ENCODE results near the gene MSTO1.
A peak's percentile ranks its signal among the peaks of the same experiment; 100 is the strongest.
"Not testable (repeated sequence)": the region's sequence is repeated elsewhere in the genome, so short reads cannot be mapped to it uniquely, and the experiment has no call there.

Gene MSTO1

DNA sequence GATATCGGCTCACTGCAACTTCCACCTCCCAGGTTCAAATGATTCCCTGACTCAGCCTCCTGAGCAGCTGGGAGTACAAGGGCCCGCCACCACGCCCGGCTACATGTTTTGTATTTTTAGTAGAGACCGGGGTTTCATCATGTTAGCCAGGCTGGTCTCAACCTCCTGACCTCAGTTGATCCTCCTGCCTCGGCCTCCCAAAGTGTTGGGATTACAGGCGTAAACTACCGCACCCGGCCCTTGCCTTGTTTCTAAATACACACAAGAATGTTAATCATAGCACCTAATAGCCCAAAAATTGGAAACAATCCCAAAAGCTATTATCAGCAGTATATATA, 1.2 kb upstream of the MSTO1 start:
- H3K4me3 ChIP-seq (ENCODE audit: low read depth, low read length), result no peak overlapping the region
- no peak for DNase-seq (ENCODE audit: low read depth)

DNA sequence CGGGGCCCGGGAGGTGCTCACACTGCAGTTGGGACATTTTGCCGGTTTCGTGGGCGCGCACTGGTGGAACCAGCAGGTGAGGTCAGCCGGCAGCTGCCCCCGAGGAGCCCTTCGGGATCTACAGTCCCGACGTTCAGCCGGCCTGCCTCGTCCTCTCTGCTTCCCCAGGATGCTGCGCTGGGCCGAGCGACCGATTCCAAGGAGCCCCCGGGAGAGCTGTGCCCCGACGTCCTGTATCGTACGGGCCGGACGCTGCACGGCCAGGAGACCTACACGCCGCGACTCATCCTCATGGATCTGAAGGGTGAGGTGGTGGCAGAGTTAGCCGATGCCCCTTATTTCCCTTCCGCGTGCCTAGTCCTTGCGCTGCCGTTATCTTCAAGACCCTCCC, 234 bp downstream of the MSTO1 start:
- H3K4me3 ChIP-seq (ENCODE audit: low read depth, low read length), result peak overlapping the region; percentile 62
- DNase-seq (ENCODE audit: low read depth), result not testable (repeated sequence)

DNA sequence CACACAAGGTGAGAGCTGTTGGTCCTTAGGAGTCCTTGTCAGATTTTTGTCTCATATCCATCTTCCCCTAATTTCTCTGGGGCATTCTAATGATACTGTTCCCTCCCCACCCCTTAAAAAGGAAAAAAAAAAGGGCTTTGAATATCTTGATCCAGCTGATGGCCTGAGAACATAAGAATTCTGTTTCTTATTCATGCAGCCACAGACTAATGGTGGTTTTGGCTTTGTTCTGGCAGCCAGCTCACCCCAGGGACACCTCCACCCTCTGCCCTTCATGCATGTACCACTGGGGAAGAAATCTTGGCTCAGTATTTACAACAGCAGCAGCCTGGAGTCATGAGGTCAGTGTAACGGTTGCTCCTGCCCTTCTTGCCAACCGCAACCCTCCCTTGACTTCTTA, 3.2 kb downstream of the MSTO1 start:
- DNase-seq (ENCODE audit: low read depth); H3K4me3 ChIP-seq (ENCODE audit: low read depth, low read length): not testable (repeated sequence)

DNA sequence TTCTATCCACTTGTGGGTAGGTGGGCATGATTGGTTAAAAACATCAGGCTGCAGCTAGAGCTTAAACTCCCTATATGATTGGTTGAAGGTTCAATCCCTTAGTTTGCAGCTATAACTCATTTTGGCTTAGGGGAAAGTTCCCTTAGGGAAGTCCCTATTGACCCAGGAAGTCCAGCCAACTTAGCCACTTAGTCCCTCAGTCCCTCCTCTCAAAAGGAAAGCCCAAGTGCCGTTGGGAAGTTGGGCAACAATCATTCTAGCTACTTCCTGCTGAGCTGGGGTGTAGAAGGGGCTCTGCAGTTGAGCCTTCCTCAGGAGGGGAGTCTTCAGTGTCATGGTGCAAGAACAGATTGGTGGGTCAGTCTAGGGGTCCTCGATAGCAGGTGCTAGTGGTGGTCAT, 12.2 kb downstream of the MSTO1 start:
- no peak overlapping the region for H3K4me3 ChIP-seq (ENCODE audit: low read depth, low read length)
- no peak for DNase-seq (ENCODE audit: low read depth)

DNA sequence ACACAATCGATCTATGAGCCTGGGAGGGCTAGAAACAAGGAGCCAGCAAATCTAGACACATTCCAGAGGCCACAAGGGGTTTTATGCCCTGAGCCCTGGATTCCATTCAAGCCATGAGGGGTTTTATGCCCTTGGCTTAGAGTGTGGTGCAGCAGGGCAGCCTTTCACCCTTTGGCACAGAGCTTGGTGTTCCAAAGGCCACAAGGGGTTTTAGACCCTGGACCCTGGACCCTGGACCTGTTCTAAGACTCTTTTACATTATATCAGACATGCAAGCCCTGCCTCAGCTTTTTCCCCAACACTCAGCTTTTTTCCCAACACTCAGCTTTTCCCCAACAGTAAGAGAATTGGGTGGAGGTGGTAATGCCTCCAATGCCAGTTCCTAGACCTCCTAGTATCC, 13.3 kb downstream of the MSTO1 start:
- DNase-seq (ENCODE audit: low read depth), result no peak
- H3K4me3 ChIP-seq (ENCODE audit: low read depth, low read length), result no peak overlapping the region

DNA sequence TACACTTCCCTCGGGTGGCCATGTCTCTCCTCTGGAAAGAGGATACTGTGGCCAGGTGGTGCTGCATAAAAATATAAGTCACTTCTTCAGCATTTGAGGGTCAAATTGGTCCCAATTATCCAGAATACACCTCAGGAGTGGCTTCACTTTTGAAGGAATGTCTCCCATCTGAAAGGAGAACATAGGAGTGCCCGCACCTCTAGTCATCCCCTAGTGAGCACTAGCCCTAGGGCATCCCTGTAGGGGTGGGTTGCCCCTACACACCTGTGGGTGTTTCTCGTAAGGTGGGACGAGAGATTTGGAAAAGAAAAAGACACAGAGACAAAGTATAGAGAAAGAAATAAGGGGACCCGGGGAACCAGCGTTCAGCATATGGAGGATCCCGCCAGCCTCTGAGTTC, 16.4 kb downstream of the MSTO1 start:
- not testable (repeated sequence) for DNase-seq (ENCODE audit: low read depth); H3K4me3 ChIP-seq (ENCODE audit: low read depth, low read length)

DNA sequence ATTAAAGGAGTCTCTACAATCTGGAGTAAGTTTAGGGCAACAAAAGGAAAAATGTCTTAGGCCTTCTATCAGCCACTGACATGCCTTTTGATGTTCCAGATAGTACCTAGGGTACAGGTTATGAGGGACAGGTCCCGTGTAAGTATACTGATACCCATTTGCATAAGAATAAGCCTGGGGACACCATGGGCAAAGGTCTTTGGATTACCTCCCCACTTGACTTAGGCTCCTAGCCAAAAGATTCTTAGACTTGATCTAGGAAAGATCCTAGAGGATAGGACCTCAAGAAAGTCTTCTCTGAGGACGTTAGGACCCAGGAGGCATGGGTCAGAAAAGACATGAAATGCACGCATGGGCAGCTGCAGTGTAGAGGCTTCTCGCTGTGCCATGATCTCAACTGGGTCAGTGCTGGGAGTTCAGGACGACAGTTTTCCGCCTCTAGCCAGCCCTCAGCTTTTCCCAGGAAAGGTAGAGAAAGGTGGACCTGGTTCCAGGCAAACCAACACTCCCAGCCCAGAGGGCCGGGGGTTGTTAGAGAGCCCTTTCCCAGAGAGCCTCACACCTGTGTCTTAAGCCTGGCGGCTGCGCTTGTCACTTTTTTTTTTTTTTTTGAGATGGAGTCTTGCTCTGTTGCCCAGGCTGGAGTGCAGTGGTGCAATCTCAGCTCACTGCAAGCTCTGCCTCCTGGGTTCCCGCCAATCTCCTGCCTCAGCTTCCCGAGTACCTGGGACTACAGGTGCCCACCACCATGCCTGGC, 26.6 kb downstream of the MSTO1 start:
- no peak overlapping the region for H3K4me3 ChIP-seq (ENCODE audit: low read depth, low read length)
- DNase-seq (ENCODE audit: low read depth), result no peak

DNA sequence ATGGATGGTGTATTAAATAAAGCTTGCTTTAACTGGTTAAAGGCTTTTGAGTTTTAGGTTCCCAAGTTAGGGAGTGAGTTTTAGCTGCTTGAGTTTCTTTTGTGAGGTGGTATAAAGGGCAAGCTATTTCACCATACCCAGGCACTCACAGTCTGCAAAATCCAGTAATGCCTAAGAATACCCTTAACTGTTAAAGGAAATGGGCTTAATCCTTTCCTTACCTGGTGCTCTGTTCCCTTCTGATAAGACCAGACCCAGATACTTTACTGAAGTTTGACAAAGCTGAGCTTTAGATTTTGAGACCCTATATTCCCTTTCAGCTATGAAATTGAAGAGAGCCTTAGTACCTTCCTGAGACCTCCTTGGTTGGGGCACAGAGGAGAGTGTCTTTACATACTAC, 30.3 kb downstream of the MSTO1 start:
- DNase-seq (ENCODE audit: low read depth), result no peak
- H3K4me3 ChIP-seq (ENCODE audit: low read depth, low read length), result no peak overlapping the region

DNA sequence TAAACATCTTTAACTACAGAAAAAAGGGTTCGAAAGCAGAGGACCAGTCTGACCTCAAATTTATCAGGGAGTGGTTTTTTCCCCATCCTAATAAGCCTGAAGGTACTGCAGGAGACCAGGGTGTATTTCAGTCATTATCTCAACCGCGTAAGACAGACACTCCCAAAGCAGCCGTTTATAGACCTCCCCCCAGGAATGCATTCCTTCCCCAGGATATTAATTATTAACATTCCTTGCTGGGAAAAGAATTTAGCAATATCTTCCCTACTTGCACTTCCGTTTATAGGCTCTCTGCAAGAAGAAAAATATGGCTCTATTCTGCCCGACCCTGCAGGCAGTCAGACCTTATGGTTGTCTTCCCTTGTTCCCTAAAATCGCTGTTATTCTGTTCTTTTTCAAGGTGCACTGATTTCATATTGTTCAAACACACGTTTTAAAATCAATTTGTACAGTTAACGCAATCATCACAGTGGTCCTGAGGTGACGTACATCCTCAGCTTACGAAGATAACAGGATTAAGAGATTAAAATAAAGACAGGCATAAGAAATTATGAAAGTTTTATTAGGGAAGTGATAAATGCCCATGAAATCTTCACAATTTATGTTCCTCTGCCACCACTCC, 32.7 kb downstream of the MSTO1 start:
- not testable (repeated sequence) for DNase-seq (ENCODE audit: low read depth); H3K4me3 ChIP-seq (ENCODE audit: low read depth, low read length)

DNA sequence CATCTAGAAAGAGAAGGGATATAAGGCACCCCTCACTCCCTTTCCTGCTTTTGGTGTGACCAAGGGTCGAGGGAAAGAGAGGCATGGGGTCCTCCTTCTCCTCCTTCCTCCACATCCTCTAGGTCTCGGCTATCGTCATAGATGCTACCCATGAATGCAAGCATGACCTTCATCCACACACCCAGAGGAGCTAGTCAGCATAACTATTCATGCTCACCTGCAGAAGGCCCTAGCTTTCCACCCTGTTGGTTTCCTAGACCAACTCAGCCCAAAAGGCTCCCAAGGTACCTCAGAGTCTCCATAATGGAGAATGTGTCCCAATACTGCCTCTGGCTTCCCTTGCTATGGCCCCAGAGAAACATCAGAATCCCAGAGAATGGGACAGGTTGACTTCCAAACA, 33.2 kb downstream of the MSTO1 start:
- no peak for DNase-seq (ENCODE audit: low read depth)
- H3K4me3 ChIP-seq (ENCODE audit: low read depth, low read length), result no peak overlapping the region

DNA sequence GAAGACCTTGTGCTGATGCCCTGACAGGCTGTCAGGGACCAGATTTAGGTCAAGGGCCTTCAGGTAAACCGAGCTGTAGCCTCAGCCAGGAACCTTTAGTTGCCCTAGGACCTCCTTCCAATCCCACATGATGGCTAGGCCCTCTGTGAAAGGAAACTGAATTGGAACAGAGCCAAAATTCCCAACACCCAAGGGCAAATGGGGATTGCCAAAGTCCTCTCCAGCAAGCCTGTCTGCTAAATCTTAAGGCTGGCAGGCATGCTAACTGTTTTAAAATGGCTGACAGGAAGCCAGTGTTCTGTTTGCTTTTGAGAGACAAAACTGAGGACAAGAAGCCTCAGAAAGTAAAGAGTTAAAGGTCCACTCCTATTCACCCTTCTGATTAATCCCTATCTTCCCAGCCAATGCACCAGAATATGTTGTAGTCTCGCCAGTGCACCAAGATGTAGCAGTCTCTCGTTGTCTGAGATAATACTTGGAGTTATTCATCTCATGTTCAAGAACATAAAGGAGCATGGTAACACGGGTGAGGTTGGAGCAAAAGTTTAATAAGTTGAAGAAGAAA, 35.1 kb downstream of the MSTO1 start:
- H3K4me3 ChIP-seq (ENCODE audit: low read depth, low read length), result no peak overlapping the region
- DNase-seq (ENCODE audit: low read depth), result no peak

DNA sequence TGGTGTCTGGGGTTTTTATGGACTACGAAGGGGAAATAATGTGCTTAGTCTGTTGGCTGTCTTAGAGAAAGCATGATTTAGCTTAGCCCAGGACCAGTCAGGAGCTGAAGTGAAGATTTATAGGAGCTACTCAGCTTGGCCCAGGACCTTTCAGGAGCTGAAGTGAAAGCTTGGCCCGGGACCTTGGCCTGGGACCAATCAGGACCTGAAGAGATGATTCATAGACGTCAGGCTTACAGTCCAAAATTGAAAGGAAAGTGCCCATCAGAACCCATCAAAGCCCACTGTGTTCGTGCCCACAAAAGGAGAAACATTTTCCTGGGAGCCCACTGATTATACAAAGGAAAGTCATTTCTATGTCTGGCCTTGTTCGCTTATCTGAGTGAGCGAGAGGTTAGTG, 35.6 kb downstream of the MSTO1 start:
- no peak overlapping the region for H3K4me3 ChIP-seq (ENCODE audit: low read depth, low read length)
- DNase-seq (ENCODE audit: low read depth), result no peak

DNA sequence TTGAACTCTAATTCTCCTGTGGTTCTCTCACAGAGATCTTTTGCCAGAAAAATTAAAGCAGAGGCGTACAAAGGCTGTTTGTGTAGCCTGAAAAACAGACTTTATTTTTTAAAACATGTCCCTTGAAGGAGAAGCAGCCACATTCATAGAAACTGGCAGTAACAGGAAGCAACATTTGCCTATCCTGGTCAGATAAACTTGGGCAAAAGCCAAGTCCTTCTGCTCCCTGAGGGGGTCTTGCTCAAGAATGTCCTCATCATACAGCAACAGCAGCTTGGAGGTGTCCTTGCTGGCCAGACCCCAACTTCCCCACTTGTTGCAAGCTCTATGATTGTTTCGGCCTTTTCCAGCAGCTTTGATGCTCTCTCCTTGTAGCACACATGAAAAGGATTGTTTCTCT, 36.3 kb downstream of the MSTO1 start:
- no peak overlapping the region for H3K4me3 ChIP-seq (ENCODE audit: low read depth, low read length)
- DNase-seq (ENCODE audit: low read depth), result peak; percentile 43

DNA sequence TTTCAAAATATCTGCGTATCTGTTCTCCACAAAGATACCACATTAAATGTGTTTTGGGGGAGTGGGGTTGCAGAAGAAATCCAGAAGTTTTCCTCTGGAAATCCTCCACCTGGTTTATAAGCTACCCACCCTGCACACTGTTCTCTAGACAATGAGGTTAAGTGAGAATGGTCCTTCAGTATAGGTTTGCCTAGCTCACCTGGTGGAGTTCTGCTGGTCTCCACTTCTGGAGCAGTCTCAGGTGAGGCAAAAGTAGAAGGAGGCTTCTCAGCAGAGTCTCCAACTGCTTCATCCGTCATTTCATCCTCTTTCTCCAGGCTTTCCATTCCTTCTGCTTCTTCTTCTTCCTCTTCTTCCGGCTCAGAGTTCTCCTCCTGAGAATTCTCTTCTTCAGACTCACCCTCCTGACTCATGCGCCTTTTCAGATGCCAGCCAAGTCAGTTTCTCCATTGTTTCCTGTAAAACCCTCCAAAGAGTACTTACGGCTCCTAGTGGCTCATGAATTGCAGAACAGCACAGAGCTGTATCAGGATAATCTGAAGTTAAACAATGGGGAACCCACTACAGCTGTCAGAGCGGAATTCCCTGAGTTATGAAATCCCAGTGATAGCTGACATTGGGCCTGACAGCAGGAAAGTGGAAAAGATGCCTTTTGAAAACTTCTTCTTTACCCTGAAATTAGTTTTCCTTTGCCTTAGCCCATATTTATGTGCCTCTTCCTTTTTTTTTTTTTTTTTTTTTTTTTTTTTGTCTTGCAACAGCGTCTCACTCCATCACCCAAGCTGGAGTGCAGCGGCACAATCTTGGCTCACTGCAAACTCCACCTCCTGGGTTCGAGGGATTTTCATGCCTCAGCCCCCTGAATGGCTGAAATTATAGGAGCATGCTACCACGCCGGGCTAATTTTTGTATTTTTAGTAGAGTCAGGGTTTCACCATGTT, 38.5 kb downstream of the MSTO1 start:
- peak overlapping the region; percentile 36 for H3K4me3 ChIP-seq (ENCODE audit: low read depth, low read length)
- DNase-seq (ENCODE audit: low read depth), result peak; percentile 73

DNA sequence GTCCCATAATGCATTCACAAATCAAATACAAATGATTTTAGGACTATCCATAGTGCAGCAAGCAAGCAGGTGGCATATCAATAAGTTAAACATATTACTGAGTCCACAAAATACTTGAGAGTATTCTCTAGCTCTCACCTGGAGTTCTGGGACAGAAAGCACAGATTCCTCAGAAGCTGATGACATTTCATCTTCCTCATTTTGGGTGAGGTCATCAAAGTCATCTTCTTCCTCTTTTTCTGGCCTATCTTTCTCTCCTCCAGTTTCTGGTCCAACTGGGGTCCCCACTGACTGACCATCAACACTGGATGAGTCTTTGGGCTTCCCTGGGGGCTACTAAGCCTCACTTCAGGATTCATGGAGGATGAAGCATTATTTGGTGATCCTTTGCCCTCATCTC, 39.7 kb downstream of the MSTO1 start:
- no peak overlapping the region for H3K4me3 ChIP-seq (ENCODE audit: low read depth, low read length)

DNA sequence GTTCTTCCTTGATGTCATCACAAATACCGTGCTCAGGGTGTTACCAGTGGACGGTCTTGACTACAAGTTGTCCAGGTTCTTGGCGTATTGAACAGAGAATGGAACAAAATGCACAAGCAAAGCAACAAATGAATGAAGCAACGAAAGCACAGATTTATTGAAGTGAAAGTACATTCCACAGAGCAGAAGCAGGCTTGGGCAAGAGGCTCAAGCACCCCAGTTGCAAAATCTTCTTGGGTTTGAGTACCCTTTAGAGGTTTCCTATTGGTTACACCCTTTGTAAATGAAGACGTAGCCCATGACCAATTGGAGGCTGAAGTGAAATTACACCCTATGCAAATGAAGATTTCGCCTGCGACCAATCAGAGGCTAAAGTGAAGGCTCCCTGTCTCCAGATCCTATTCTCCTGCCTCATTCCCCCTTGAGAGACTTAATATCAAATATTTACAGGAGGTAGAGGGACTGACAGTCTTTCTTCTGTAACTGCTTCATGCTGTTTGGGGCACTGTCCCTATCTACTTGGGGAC, 40.3 kb downstream of the MSTO1 start:
- no peak for DNase-seq (ENCODE audit: low read depth)
- no peak overlapping the region for H3K4me3 ChIP-seq (ENCODE audit: low read depth, low read length)

More for the DNA sequence above, 39.7 kb downstream of the MSTO1 start:
- no peak for DNase-seq (ENCODE audit: low read depth)

DNA sequence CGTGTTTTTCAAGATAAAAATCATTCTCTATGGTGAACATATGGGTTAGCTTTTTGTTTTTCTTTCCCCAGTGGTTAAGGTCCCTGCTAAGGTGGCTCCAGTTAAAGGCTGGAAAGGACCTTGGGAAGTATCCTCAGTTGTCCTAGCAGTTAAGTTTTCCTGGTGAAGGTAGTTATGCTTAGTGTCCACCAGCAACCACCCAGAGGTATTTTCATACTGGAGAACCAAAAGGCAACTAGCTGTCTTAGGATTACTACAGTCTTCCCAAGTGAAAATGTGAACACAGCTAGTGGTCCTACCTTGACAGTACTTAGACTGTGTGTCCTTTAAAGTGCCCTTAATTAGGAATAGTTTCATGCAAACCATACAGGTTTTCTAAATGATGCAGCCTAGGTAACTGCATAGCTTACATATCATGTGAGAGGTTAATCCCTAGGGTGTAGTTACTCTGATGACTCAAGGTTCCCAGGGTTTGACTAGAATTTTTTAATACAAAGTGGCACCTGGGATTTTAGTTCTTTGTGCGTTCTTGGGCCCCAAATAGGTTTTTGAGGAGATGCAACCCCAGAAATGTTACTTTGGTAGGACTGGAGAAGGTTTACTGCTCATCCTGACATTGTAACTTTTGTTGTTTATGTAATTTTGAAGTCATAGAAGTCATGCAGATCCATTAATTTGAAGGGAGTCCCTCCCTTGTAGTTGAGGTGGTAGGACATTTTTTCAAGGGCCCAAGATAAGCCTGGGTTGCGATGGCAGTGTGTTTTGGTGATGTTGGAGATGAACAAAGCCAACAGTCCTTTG, 42.0 kb downstream of the MSTO1 start:
- H3K4me3 ChIP-seq (ENCODE audit: low read depth, low read length), result no peak overlapping the region
- no peak for DNase-seq (ENCODE audit: low read depth)

DNA sequence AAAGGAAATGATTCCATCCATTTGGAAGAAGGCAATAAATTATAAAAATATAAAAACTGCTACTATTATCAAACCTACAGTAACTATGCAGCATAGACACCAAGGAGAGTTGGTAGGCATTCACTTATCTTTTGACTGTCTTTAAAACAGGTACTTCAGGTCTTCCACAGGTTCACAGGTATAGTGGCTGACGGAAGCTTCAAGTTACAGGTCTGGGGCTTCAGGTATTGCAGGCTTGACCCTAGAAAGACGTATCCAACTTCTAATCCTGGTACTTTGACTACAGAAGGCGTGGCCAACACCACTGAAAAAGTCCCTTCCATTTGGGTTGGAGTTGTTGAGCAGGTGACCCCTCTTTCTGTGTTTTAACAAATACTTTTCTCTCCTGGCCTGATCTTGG, 42.9 kb downstream of the MSTO1 start:
- DNase-seq (ENCODE audit: low read depth), result no peak
- H3K4me3 ChIP-seq (ENCODE audit: low read depth, low read length), result no peak overlapping the region

DNA sequence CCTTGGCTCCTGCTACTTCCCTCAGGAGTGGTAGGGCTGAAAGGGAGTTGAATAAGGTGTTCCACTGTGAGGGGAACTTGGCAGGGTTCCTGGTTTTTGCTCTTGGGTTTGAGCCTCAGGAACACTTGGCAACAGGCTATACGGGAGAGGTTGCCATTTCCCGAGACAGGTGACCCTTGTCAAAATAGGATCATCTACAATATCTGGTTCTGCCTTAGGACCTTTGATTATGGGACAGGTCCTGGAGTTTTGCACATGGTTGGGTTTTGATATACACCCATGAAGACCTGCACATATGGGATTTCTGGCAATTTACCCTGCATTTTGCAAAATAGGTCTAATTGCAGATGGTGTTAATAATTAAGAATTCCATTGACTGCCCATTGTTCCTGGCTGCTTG, 47.4 kb downstream of the MSTO1 start:
- DNase-seq (ENCODE audit: low read depth), result no peak
- no peak overlapping the region for H3K4me3 ChIP-seq (ENCODE audit: low read depth, low read length)

All from skeletal muscle cell (primary cell).